AG10803 (cell line): ENCODE measurements around the gene LDB3.
"Not testable (repeated sequence)": the region's sequence is repeated elsewhere in the genome, so short reads cannot be mapped to it uniquely, and the experiment has no call there.

ENCODE experiments used
- DNase-seq: peaks from one replicate; pipeline ENCODE4 v3.0.0; 2010; ENCODE audit warnings: low read depth
- H3K4me3 ChIP-seq: 2 replicates; pipeline ENCODE4 v1.5.1; 2011; ENCODE audit warnings: mild to moderate bottlenecking, low read length, control low read depth
- TF ChIP-seq, protein P1 (sequence below): conservative IDR thresholded peaks from 2 replicates; pipeline ENCODE4 v1.5.1; 2011; ENCODE audit warnings: mild to moderate bottlenecking, low read length, control low read depth, inconsistent platforms

The LDB3 gene

GRCh38 chr10:86636311-86636710 is 32.0 kb upstream of the LDB3 start:
- TF ChIP-seq, protein P1, sequence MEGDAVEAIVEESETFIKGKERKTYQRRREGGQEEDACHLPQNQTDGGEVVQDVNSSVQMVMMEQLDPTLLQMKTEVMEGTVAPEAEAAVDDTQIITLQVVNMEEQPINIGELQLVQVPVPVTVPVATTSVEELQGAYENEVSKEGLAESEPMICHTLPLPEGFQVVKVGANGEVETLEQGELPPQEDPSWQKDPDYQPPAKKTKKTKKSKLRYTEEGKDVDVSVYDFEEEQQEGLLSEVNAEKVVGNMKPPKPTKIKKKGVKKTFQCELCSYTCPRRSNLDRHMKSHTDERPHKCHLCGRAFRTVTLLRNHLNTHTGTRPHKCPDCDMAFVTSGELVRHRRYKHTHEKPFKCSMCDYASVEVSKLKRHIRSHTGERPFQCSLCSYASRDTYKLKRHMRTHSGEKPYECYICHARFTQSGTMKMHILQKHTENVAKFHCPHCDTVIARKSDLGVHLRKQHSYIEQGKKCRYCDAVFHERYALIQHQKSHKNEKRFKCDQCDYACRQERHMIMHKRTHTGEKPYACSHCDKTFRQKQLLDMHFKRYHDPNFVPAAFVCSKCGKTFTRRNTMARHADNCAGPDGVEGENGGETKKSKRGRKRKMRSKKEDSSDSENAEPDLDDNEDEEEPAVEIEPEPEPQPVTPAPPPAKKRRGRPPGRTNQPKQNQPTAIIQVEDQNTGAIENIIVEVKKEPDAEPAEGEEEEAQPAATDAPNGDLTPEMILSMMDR = no peak
- no peak overlapping the region for H3K4me3 ChIP-seq
- DNase-seq = peak; percentile 15

DNA sequence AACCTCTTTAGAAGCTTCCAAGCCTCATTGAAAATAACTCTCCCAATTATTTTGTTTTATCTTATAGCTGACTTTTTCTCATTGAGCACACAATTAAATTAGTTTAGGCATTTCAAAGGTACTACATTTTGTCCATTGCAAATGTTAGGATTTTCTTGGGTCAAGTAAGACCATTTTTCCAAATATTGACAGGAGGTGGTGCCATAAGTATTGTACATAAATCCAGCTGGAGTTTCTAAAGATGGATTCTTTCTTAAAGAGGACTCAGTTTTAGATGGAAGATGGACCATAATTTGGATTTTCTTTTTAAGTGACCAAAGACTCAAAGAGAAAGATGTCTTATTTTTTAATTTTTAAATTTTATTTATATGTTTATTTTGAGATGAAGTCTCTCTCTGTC is 26.3 kb upstream of the LDB3 start:
- TF ChIP-seq, protein P1 = no peak
- no peak for DNase-seq
- no peak overlapping the region for H3K4me3 ChIP-seq

DNA sequence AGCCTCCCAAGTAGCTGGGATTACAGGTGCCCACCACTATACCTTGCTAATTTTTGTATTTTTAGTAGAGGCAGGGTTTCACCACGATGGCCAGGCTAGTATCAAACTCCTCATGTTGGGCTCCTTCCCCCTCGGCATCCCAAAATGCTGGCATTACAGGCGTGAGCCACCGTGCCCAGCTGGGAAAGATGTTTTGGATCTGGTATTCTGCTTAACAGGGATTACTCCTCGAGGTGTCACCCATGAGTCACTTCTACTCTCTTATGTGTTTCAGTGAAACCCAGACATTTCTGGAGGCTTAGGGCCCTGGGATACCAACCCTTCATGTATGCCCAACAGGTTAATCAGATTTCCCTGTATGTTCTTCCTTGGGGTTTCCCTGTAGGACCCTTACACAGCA is 25.8 kb upstream of the LDB3 start:
- H3K4me3 ChIP-seq = no peak overlapping the region
- peak; percentile 63 for DNase-seq
- TF ChIP-seq, protein P1 = peak; percentile 45

GRCh38 chr10:86644152-86644793 is 24.0 kb upstream of the LDB3 start:
- no peak overlapping the region for H3K4me3 ChIP-seq
- TF ChIP-seq, protein P1 = peak; percentile 39
- peak; percentile 68 for DNase-seq

- no peak for DNase-seq
Measured at GRCh38 chr10:86644794-86645445, 23.4 kb upstream of the LDB3 start.

DNA sequence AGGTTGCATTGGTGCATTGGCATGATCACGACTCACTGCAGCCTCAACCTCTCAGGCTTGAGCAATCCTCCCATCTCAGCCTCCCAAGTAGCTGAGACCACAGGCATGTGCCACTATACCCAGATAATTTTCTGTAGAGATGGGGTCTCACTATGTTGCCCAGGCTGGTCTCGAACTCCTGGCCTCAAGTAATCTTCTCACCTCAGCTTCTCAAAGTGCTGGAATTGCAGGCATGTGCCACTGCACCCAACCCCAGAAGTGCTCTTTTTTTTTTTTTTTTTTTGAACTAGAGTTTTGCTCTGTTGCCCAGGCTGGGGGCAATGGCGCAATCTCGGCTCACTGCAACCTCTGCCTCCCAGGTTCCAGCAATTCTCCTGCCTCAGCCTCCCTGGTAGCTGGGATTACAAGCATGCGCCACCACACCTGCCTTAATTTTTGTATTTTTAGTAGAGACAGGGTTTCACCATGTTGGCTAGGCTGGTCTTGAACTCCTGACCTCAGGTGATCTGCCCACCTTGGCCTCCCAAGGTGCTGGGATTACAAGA is 22.6 kb upstream of the LDB3 start:
- not testable (repeated sequence) for H3K4me3 ChIP-seq, DNase-seq

More at GRCh38 chr10:86644794-86645445, 23.4 kb upstream of the LDB3 start:
- TF ChIP-seq, protein P1 = no peak
- no peak overlapping the region for H3K4me3 ChIP-seq

- TF ChIP-seq, protein P1 = no peak
- H3K4me3 ChIP-seq = no peak overlapping the region
- DNase-seq = no peak
Measured at GRCh38 chr10:86646532-86646931, 21.8 kb upstream of the LDB3 start.
